GM23248 (cell line): ENCODE results near the gene CSN1S1. TPM values are rescaled to one million over a fixed set of nuclear protein-coding genes. Genes with fewer than 3 reads are reported as not detected.

Experiments used
- DNase-seq: peaks from one replicate; pipeline ENCODE4 v3.0.0-alpha.2; 2015
- H2AFZ ChIP-seq: fragments of 200-600 bp; sonication (generic); 2 replicates; pipeline ENCODE4 v1.6.1; 2016; ENCODE audit warnings: antibody characterized with exemption
- H3F3A ChIP-seq: fragments of 200-600 bp; sonication (generic); 2 replicates; pipeline ENCODE4 v1.6.1; 2016; ENCODE audit warnings: mild to moderate bottlenecking, antibody characterized with exemption, mixed run types; ENCODE audit not compliant: insufficient read depth
- H3K27ac ChIP-seq: fragments of 200-600 bp; sonication (generic); 2 replicates; pipeline ENCODE4 v1.5.1; 2016; ENCODE audit warnings: mild to moderate bottlenecking
- H3K27me3 ChIP-seq: fragments of 200-600 bp; sonication (generic); replicated peaks from 2 replicates; pipeline ENCODE4 v1.6.1; 2016; ENCODE audit warnings: mild to moderate bottlenecking; ENCODE audit not compliant: insufficient read depth
- H3K36me3 ChIP-seq: fragments of 200-600 bp; sonication (generic); 2 replicates; pipeline ENCODE4 v1.6.1; 2016; ENCODE audit warnings: low read depth, mild to moderate bottlenecking
- H3K4me1 ChIP-seq: fragments of 200-600 bp; sonication (generic); 2 replicates; pipeline ENCODE4 v1.6.1; 2016; ENCODE audit warnings: mild to moderate bottlenecking; ENCODE audit not compliant: insufficient read depth
- H3K4me2 ChIP-seq: fragments of 200-600 bp; sonication (generic); one replicate; pipeline ENCODE4 v1.6.1; 2016; ENCODE audit warnings: mild to moderate bottlenecking; ENCODE audit not compliant: unreplicated experiment
- H3K4me3 ChIP-seq: fragments of 200-600 bp; sonication (generic); 2 replicates; pipeline ENCODE4 v1.5.1; 2016; ENCODE audit warnings: mild to moderate bottlenecking
- H3K79me2 ChIP-seq: fragments of 200-600 bp; sonication (generic); 2 replicates; pipeline ENCODE4 v1.6.1; 2016; ENCODE audit warnings: mild to moderate bottlenecking; ENCODE audit not compliant: insufficient read depth
- H3K9ac ChIP-seq: fragments of 200-600 bp; sonication (generic); 2 replicates; pipeline ENCODE4 v1.6.1; 2016; ENCODE audit warnings: mild to moderate bottlenecking
- H3K9me2 ChIP-seq: fragments of 200-600 bp; sonication (generic); 2 replicates; pipeline ENCODE4 v1.6.1; 2016; ENCODE audit warnings: mixed run types, mild to moderate bottlenecking, moderate library complexity; ENCODE audit not compliant: insufficient read depth
- H3K9me3 ChIP-seq: fragments of 200-600 bp; sonication (generic); one replicate; pipeline ENCODE4 v1.6.1; 2017; ENCODE audit warnings: low read depth
- H4K20me1 ChIP-seq: fragments of 200-600 bp; sonication (generic); 2 replicates; pipeline ENCODE4 v1.6.0; 2016; ENCODE audit not compliant: insufficient read depth
- EZH2 ChIP-seq: fragments of 200-600 bp; sonication (generic); IDR thresholded peaks from 2 replicates; pipeline ENCODE4 v1.6.1; 2018; ENCODE audit warnings: antibody characterized with exemption, mild to moderate bottlenecking; ENCODE audit not compliant: insufficient read depth, poor library complexity, severe bottlenecking
- EZH2phosphoT487 ChIP-seq: fragments of 200-600 bp; sonication (generic); IDR thresholded peaks from 2 replicates; pipeline ENCODE4 v1.6.1; 2018; ENCODE audit warnings: antibody characterized with exemption, moderate library complexity, mild to moderate bottlenecking, low read depth; ENCODE audit not compliant: insufficient read depth
- WGBS, 2 experiments: methylation state at CpG; one replicate each; pipeline ENCODE4 v1.1.6; 2015 to 2017; ENCODE audit warnings: low lambda C conversion rate in 2 of 2, low coverage in 1 of 2; ENCODE audit errors: missing lambda C conversion rate in 2 of 2; 5-methylcytosine and 5-hydroxymethylcytosine counted together
- in situ Hi-C: fragments of 300-500 bp; cut with MboI; formaldehyde crosslinking; loops from 2 replicates; pipeline ENCODE4 v1.15.0; 2020
- polyA plus RNA-seq: library from polyadenylated mRNA; unstranded; fragments of >200 nt; fragmentation: Nextera tagmentation; extraction: Ambion mirVana; gene quantifications from 2 replicates; pipeline ENCODE4 v1.2.1, GENCODE V29; 2016
- total RNA-seq: library from RNA; depleted of rRNA; stranded (reverse); fragments of >200 nt; shearing (Covaris generic); gene quantifications from 2 replicates; pipeline ENCODE4 v1.2.3, GENCODE V29; 2014; rRNA removed

CSN1S1 gene
- total and polyA plus RNA-seq, 2 experiments from 2014 or later, result not detected

DNA sequence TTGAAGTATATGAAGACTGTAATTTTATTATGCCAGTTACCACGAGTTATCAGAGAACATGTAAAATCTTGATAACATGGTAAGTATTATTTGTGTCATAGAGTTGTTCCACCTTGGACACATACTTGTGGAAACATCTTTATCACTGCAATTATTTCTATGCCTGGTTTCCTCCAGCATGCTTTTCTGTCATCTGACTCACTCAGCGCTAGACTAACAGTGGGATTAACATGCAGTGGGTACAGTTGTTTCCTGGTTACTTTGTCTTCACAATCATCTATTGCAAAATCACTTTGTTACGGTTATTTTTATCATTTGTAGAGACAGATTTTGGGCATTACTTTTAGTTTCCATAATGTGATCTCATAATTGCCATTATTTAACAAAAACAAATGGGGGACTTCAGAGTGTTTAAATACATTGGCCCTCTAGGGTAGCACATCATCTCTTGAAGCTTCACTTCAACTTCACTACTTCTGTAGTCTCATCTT lies 64.7 kb downstream of the CSN1S1 start, which contains the start of gene STATH:
STATH (plus strand) TSS at position 441 of the 491 bp plus-strand sequence. CDS start 2,472 bp downstream, outside the sequence.
- Histone ChIP-seq H3K4me3 (no peak within 1 kb of the TSS), H3K4me2 (no peak within 1 kb of the TSS), H2AFZ (no peak within 1 kb of the TSS), H3K36me3 (no peaks in the 10 kb centered on the region), H3K4me1 (peaks cover 8% of the 10 kb centered on the region; the same call in 1 of the 2 replicates), H3K27ac (no peak within 1 kb of the TSS), H3K9me3 (no peaks in the 10 kb centered on the region), H3K9me2 (no peaks in the 10 kb centered on the region), H3F3A (no peaks in the 10 kb centered on the region), H4K20me1 (no peaks in the 10 kb centered on the region), H3K27me3 (no peaks in the 10 kb centered on the region), H3K79me2 (no peaks in the 10 kb centered on the region), H3K9ac (no peak within 1 kb of the TSS)
- in situ Hi-C loops, result no loop called here
- TF ChIP-seq EZH2phosphoT487, result no peak
- TF ChIP-seq EZH2, result no peak
- DNase-seq, result no peak
- WGBS, 2 experiments, result 60 to 70% methylated on average over 3 of the region's 3 CpGs

Other genes starting within 250 kb of the CSN1S1 start
- 2.6 TPM in 1 of 2 replicates, not detected in the other for gene SULT1B1, start 170.4 kb upstream of the CSN1S1 start, total RNA-seq
- 0.10 and 0.11 TPM in 2 replicates for gene SULT1B1, start 170.4 kb upstream of the CSN1S1 start, polyA plus RNA-seq
- not detected in 2 replicates for gene SULT1E1, start 70.9 kb upstream of the CSN1S1 start, total RNA-seq
- gene SULT1E1, start 70.9 kb upstream of the CSN1S1 start, polyA plus RNA-seq, result not detected in 2 replicates
- gene CSN2, start 34.7 kb downstream of the CSN1S1 start, total RNA-seq, result not detected in 2 replicates
- gene CSN2, start 34.7 kb downstream of the CSN1S1 start, polyA plus RNA-seq, result not detected in 2 replicates
- gene STATH, start 64.9 kb downstream of the CSN1S1 start, total RNA-seq, result not detected in 2 replicates
- gene STATH, start 64.9 kb downstream of the CSN1S1 start, polyA plus RNA-seq, result not detected in 2 replicates
- gene HTN3, start 97.4 kb downstream of the CSN1S1 start, total RNA-seq, result not detected in 2 replicates
- gene HTN3, start 97.4 kb downstream of the CSN1S1 start, polyA plus RNA-seq, result not detected in 2 replicates
- not detected in 2 replicates for gene HTN1, start 119.4 kb downstream of the CSN1S1 start, total RNA-seq
- gene HTN1, start 119.4 kb downstream of the CSN1S1 start, polyA plus RNA-seq, result not detected in 2 replicates
- gene PRR27, start 223.2 kb downstream of the CSN1S1 start, total RNA-seq, result not detected in 2 replicates
- gene PRR27, start 223.2 kb downstream of the CSN1S1 start, polyA plus RNA-seq, result not detected in 2 replicates